Measurements from ENCODE around the gene CSMD2. TPM values are rescaled to one million over a fixed set of nuclear protein-coding genes. Genes with fewer than 3 reads are reported as not detected.

The CSMD2 gene
- total RNA-seq, 2 experiments from 2014 or later: not detected

DNA sequence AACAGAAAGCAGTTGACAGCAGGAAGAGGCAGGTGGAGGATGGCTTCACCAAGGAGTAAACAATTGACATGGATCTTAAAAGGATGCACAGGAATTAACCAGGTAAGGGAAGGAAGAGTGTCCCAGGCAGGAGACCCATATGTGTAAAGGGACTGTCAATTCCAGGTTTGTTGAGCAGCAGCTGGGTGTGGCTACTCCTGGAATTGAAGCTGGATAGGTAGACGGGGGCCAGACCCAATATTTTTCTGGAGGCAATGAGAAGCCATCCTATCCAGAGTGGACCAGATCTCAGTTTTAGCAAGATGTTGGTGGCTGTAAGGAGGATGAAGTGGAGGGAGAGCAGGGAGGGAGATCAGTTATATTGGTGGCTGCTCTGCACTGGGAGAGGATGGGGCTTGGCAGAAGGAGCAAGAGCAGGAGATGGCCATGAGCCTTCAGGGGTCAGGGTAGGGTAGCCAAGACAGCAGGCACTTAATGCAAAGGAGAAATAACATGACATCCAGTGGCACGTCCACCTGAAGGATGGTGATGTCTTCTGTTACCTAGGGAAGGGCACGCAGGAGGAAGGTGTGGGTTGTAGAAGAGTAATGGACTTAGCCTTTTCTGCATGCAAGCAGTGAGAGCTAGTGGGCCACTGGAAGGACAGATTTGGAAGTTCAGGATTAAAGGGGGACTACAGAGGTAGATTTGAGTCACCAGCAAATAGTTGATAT is 447.9 kb downstream of the CSMD2 start:
- Mint-ChIP-seq H3K27ac (no peak overlapping the region), H3K9me3 (no peaks in the 10 kb centered on the region), H3K4me3 (no peak overlapping the region), H3K4me1 (ENCODE audit: low read depth) (no peaks in the 10 kb centered on the region), H3K27me3 (peaks cover 1% of the 10 kb centered on the region), H3K36me3 (no peaks in the 10 kb centered on the region)
- intact Hi-C loops (cut with micrococcal nuclease): no loop called here
- POLR2A ChIA-PET: no interaction called here
- CTCF ChIA-PET: no interaction called here
- no peak for DNase-seq

- H3K36me3 Mint-ChIP-seq: no peaks in the 10 kb centered on the region
- no peak for DNase-seq
- H3K4me3 Mint-ChIP-seq: no peak overlapping the region
- H3K4me1 Mint-ChIP-seq (ENCODE audit: low read depth): no peaks in the 10 kb centered on the region
- H3K27me3 Mint-ChIP-seq: peaks cover 6% of the 10 kb centered on the region
- no peak overlapping the region for H3K27ac Mint-ChIP-seq
- intact Hi-C loops (cut with micrococcal nuclease): no loop called here
- CTCF ChIA-PET: no interaction called here
- POLR2A ChIA-PET: no interaction called here
- no peaks in the 10 kb centered on the region for H3K9me3 Mint-ChIP-seq
These were observed 449.7 kb downstream of the CSMD2 start for GRCh38 chr1:33715195-33715811.

- Mint-ChIP-seq H3K4me3 (no peak overlapping the region), H3K9me3 (no peaks in the 10 kb centered on the region), H3K27ac (no peak overlapping the region), H3K27me3 (peaks cover 7% of the 10 kb centered on the region), H3K4me1 (ENCODE audit: low read depth) (no peaks in the 10 kb centered on the region), H3K36me3 (no peaks in the 10 kb centered on the region)
- CTCF ChIA-PET: no interaction called here
- no peak for DNase-seq
- intact Hi-C loops (cut with micrococcal nuclease): no loop called here
- POLR2A ChIA-PET: no interaction called here
These were observed 450.6 kb downstream of the CSMD2 start for GRCh38 chr1:33714421-33714820.

DNA sequence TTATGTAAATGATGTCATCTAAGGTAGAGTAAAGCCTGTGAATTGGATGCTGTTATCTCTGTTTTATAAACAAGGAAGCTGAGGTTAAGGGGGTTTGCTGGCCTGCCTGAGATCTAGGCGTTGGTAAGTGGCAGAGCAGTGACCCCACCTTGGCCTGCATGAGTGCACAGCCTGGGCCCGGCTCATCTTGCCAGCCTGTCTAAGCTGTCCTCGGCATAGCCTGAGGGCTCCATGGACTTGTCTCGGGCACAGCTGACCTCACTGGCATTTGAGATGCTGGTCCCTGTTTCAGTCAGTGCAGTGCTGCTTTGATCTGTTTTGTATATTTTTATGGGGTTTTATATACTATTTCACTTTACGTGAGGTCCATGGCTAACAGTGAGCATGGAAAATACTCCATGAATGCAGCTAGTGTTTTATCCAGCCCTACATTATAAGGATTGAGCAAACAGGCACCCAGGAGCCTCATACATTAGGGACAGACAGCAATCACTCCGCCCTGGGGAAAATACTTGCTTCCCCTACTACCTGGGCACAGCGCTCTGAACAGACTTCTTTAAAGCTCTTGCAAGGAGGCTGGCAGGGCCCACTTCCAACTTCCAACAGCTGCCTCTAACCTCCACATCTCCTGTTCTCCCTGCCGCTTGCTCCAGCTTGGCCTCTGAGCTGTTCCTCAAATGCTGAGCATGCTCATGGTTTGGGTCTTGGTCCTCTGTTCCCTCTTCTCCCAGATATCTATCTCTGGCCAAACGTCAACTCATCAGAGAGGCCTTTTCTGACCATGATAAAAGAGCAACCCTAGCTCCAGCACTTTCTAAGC is 451.8 kb downstream of the CSMD2 start:
- Mint-ChIP-seq H3K36me3 (no peaks in the 10 kb centered on the region), H3K4me1 (ENCODE audit: low read depth) (no peaks in the 10 kb centered on the region), H3K27me3 (peaks cover 12% of the 10 kb centered on the region), H3K9me3 (no peaks in the 10 kb centered on the region), H3K4me3 (no peak overlapping the region), H3K27ac (no peak overlapping the region)
- no peak for DNase-seq
- CTCF ChIA-PET: no interaction called here
- POLR2A ChIA-PET: no interaction called here
- intact Hi-C loops (cut with micrococcal nuclease): no loop called here

GRCh38 chr1:33712186-33712585 is 452.8 kb downstream of the CSMD2 start:
- intact Hi-C loops (cut with micrococcal nuclease): no loop called here
- H3K4me1 Mint-ChIP-seq (ENCODE audit: low read depth): no peaks in the 10 kb centered on the region
- no peaks in the 10 kb centered on the region for H3K36me3 Mint-ChIP-seq
- CTCF ChIA-PET: no interaction called here
- no peak overlapping the region for H3K27ac Mint-ChIP-seq
- POLR2A ChIA-PET: no interaction called here
- peaks cover 18% of the 10 kb centered on the region for H3K27me3 Mint-ChIP-seq
- no peak for DNase-seq
- no peak overlapping the region for H3K4me3 Mint-ChIP-seq
- no peaks in the 10 kb centered on the region for H3K9me3 Mint-ChIP-seq

DNA sequence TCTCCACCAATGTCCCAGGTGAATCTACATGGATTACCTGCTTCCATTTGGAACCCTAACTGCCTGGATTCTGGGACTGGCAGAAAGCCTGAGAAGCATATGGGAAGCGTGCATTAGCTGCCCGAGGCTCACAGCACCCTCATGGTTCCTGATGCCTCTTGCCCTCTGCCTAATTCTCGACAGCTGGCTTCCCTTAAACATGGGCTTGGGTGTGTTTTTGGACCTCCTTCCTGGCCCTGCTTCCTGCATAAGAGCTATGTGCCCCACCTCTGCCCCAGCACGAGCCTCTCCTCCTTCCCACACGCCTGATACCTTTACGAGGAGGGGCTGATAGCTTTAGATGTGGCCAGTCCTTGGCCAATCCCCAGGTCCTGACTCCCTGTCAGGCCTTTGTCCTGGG is 453.5 kb downstream of the CSMD2 start:
- Mint-ChIP-seq H3K36me3 (no peaks in the 10 kb centered on the region), H3K9me3 (no peaks in the 10 kb centered on the region), H3K4me3 (no peak overlapping the region), H3K27me3 (peaks cover 23% of the 10 kb centered on the region), H3K27ac (no peak overlapping the region), H3K4me1 (ENCODE audit: low read depth) (no peaks in the 10 kb centered on the region)
- intact Hi-C loops (cut with micrococcal nuclease): no loop called here
- DNase-seq: no peak
- ChIA-PET POLR2A (no interaction called here), CTCF (no interaction called here)

DNA sequence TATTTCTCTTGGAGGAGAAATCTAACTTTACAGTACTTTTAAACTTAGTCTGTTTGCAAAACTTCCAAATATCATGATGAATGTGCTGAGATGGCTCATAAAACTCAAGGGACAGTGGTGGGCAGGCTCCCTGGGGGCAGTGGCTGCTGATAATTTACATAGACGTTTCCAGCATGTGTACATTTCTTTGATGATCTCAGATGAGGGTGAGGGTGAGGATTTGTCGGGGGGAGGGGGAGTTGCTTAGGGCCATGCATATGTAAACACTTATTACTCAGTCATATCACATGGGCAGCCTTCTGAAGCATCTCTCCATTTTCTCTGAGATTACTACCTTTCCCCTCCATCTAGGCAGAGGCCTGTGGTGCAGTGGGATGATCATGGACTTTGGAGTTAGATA is 454.1 kb downstream of the CSMD2 start:
- Mint-ChIP-seq H3K4me3 (no peak overlapping the region), H3K9me3 (no peaks in the 10 kb centered on the region), H3K27me3 (peaks cover 24% of the 10 kb centered on the region), H3K4me1 (ENCODE audit: low read depth) (no peaks in the 10 kb centered on the region), H3K36me3 (no peaks in the 10 kb centered on the region), H3K27ac (no peak overlapping the region)
- intact Hi-C loops (cut with micrococcal nuclease): no loop called here
- DNase-seq: no peak
- ChIA-PET POLR2A (no interaction called here), CTCF (no interaction called here)

DNA sequence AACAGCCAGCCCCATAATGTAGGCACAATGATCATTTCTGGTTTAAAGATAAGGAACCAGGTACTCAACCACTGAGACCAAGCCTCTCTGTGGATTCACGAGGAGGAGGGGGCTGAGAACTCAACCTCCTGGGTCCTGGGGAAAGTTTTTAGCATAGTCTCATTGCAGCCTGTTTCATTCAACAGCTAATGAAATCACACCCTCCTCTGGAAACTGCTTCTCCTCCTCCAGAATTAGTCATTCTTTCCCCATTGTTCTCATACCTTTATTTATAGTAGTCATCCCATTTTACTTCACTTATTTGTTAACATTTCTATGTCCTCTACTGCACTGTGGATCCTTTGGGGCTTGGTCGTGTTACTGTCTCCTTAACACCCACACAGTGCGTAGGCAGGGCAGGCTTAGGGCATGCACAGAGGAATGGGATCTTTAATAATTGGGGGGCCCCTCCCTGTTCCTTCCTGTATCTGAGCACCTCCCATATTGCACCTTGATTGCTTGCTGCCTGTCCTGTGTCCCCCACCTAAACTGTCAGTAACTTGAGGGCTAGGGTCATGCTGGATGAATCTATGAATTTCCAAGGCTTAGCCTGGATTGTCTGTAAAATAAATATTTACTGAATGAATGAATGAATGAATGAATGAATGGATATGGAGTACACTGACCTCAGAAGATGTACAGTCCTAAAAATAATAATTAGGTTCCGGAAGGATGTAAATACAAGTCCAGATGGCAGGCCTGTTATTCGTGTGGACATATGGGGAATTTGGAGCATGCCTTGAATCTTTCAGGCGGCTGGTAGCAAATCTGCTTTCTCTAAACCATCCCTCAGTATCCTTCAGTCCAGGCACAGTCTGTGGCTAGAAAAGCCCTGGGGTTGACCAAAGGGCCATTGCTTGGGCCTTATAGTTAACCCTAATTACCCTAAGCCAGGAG is 455.0 kb downstream of the CSMD2 start:
- Mint-ChIP-seq H3K27me3 (peaks cover 24% of the 10 kb centered on the region), H3K27ac (no peak overlapping the region), H3K36me3 (no peaks in the 10 kb centered on the region), H3K9me3 (no peaks in the 10 kb centered on the region), H3K4me1 (ENCODE audit: low read depth) (no peaks in the 10 kb centered on the region), H3K4me3 (no peak overlapping the region)
- CTCF ChIA-PET: no interaction called here
- intact Hi-C loops (cut with micrococcal nuclease): no loop called here
- POLR2A ChIA-PET: no interaction called here
- no peak for DNase-seq

GRCh38 chr1:33709174-33709782 is 455.8 kb downstream of the CSMD2 start:
- Mint-ChIP-seq H3K4me3 (no peak overlapping the region), H3K27me3 (peaks cover 24% of the 10 kb centered on the region), H3K36me3 (no peaks in the 10 kb centered on the region), H3K27ac (no peak overlapping the region), H3K9me3 (no peaks in the 10 kb centered on the region), H3K4me1 (ENCODE audit: low read depth) (no peaks in the 10 kb centered on the region)
- intact Hi-C loops (cut with micrococcal nuclease): no loop called here
- no peak for DNase-seq
- CTCF ChIA-PET: interaction anchor here (1.4 kb wide), 1 partner anchor 9 kb away, joined by 4 read pairs; no protein-coding TSS in a partner anchor
- POLR2A ChIA-PET: no interaction called here

GRCh38 chr1:33706634-33707255 is 458.3 kb downstream of the CSMD2 start:
- intact Hi-C loops (cut with micrococcal nuclease): no loop called here
- H3K4me1 Mint-ChIP-seq (ENCODE audit: low read depth): no peaks in the 10 kb centered on the region
- peaks cover 23% of the 10 kb centered on the region for H3K27me3 Mint-ChIP-seq
- DNase-seq: no peak
- H3K4me3 Mint-ChIP-seq: no peak overlapping the region
- ChIA-PET POLR2A (no interaction called here), CTCF (no interaction called here)
- no peaks in the 10 kb centered on the region for H3K36me3 Mint-ChIP-seq
- no peak overlapping the region for H3K27ac Mint-ChIP-seq
- H3K9me3 Mint-ChIP-seq: no peaks in the 10 kb centered on the region

GRCh38 chr1:33703464-33703863 is 461.6 kb downstream of the CSMD2 start:
- intact Hi-C loops (cut with micrococcal nuclease): no loop called here
- H3K9me3 Mint-ChIP-seq: no peaks in the 10 kb centered on the region
- no peak overlapping the region for H3K4me3 Mint-ChIP-seq
- ChIA-PET POLR2A (no interaction called here), CTCF (no interaction called here)
- no peak for DNase-seq
- H3K27ac Mint-ChIP-seq: no peak overlapping the region
- H3K27me3 Mint-ChIP-seq: peaks cover 15% of the 10 kb centered on the region
- no peaks in the 10 kb centered on the region for H3K4me1 Mint-ChIP-seq (ENCODE audit: low read depth)
- H3K36me3 Mint-ChIP-seq: no peaks in the 10 kb centered on the region

Data from activated CD4-positive, alpha-beta memory T cell treated with anti-CD3 and anti-CD28 coated beads for 36 hours (primary cell).